NT2/D1 (cell line): ENCODE measurements around the gene ERC2.
"Not testable (repeated sequence)": the region's sequence is repeated elsewhere in the genome, so short reads cannot be mapped to it uniquely, and the experiment has no call there.

Experiments used
- DNase-seq: peaks from one replicate; pipeline ENCODE4 v3.0.0-alpha.2; 2011; ENCODE audit warnings: low read depth, low spot score
- H3K27me3 ChIP-seq: 2 replicates; pipeline ENCODE4 v1.6.0; 2011; ENCODE audit warnings: mild to moderate bottlenecking; ENCODE audit not compliant: insufficient read length, insufficient read depth
- H3K36me3 ChIP-seq: 2 replicates; pipeline ENCODE4 v1.6.1; 2011; ENCODE audit warnings: mild to moderate bottlenecking, low read length, mixed read lengths; ENCODE audit not compliant: insufficient read depth, insufficient read length
- H3K4me1 ChIP-seq: 2 replicates; pipeline ENCODE4 v1.5.1; 2011; ENCODE audit not compliant: insufficient read depth, insufficient read length
- H3K4me3 ChIP-seq: 2 replicates; pipeline ENCODE4 v1.5.1; 2011; ENCODE audit warnings: low read depth; ENCODE audit not compliant: insufficient read length
- H3K9ac ChIP-seq: 2 replicates; pipeline ENCODE4 v1.6.0; 2011; ENCODE audit warnings: low read depth; ENCODE audit not compliant: insufficient read length
- H3K9me3 ChIP-seq: 2 replicates; pipeline ENCODE4 v1.5.1; 2011; ENCODE audit warnings: mild to moderate bottlenecking, low read length; ENCODE audit not compliant: insufficient read depth
- SUZ12 ChIP-seq: IDR thresholded peaks from 2 replicates; pipeline ENCODE4 v1.6.1; 2011; ENCODE audit not compliant: insufficient read length, insufficient read depth; ENCODE audit errors: extremely low read depth
- YY1 ChIP-seq: IDR thresholded peaks from 2 replicates; pipeline ENCODE4 v1.6.1; 2011; ENCODE audit not compliant: insufficient read length, insufficient read depth
- ZNF274 ChIP-seq: IDR thresholded peaks from 2 replicates; pipeline ENCODE4 v1.6.1; 2011; ENCODE audit warnings: mild to moderate bottlenecking, low read depth, low read length

Gene ERC2

GRCh38 chr3:56468184-56469106, at the start of gene ERC2:
ERC2 (minus strand) TSS chr3:56468467.
- H3K4me1 ChIP-seq = no peaks in the 10 kb centered on the region
- H3K9ac ChIP-seq = peak within 1 kb of the TSS; percentile 76
- H3K36me3 ChIP-seq = no peaks in the 10 kb centered on the region
- H3K9me3 ChIP-seq = no peaks in the 10 kb centered on the region; the same call in 1 of the 2 replicates
- DNase-seq = peak; percentile 87
- no peak for TF ChIP-seq YY1
- TF ChIP-seq ZNF274 = no peak
- TF ChIP-seq SUZ12 = no peak
- H3K4me3 ChIP-seq = peak within 1 kb of the TSS; percentile 75
- H3K27me3 ChIP-seq = no peaks in the 10 kb centered on the region

GRCh38 chr3:56502738-56503137, 34.5 kb upstream of the ERC2 start:
- H3K9ac ChIP-seq = no peak overlapping the region
- no peak overlapping the region for H3K4me3 ChIP-seq
- no peaks in the 10 kb centered on the region for H3K36me3 ChIP-seq
- no peaks in the 10 kb centered on the region for H3K9me3 ChIP-seq
- no peaks in the 10 kb centered on the region for H3K27me3 ChIP-seq
- no peaks in the 10 kb centered on the region for H3K4me1 ChIP-seq
- TF ChIP-seq SUZ12 = no peak
- TF ChIP-seq YY1 = no peak
- no peak for TF ChIP-seq ZNF274
- DNase-seq = no peak

DNA sequence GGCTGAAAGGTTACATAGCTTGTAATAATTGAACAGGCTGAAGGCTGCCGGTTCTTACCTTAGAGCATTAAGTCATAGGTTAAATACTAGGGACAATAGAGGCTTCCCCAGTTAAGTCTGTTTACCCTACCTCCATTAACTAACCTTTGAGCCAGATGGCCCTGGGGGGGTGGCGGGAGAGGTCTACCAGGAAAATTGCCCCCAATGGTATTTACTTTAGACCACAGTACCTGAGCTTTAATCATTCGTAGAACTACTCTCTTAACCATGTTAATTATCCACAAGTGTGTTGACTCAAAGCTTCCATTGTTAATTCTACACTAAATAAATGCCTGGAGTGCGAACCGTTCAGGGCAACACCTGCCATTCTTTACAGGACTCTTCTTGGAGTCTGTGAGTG, 28.1 kb upstream of the ERC2 start:
- H3K4me1 ChIP-seq, DNase-seq, H3K27me3 ChIP-seq, H3K36me3 ChIP-seq, H3K9ac ChIP-seq, H3K4me3 ChIP-seq, H3K9me3 ChIP-seq: not testable (repeated sequence)

DNA sequence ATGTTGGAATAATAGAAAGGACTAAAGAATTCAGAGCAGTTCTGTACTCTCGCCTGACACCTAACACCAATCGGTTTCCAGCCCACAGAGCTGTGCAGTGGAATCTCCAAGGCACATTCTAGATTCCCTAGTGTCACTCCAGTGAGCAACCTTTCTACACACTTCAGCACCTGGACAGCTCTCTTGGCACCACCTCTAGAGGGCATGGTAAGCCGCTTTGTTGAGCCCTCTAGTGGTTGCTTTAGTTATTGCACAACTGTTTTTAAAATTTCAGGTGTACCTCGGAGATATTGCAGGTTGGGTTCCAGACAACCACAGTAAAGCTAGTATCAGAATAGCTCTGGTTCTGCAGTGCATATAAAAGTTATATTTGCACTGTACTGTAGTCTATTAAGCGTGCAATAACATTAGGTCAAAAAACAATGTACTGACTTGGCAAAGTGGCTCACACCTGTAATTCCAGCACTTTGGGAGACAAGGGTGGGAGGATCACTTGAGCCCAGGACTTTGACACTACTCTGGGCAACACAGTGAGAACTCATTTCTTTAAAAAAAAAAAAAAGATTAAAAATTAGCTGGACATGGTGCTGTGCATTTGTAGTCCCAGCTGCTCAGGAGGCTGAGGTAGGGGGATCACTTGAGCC, 26.5 kb upstream of the ERC2 start:
- H3K9ac ChIP-seq = no peak overlapping the region
- peak; percentile 80 for DNase-seq
- no peaks in the 10 kb centered on the region for H3K4me1 ChIP-seq
- H3K27me3 ChIP-seq = no peaks in the 10 kb centered on the region
- H3K36me3 ChIP-seq = no peaks in the 10 kb centered on the region
- H3K4me3 ChIP-seq = no peak overlapping the region
- TF ChIP-seq YY1 (no peak), SUZ12 (no peak)
- no peaks in the 10 kb centered on the region for H3K9me3 ChIP-seq

DNA sequence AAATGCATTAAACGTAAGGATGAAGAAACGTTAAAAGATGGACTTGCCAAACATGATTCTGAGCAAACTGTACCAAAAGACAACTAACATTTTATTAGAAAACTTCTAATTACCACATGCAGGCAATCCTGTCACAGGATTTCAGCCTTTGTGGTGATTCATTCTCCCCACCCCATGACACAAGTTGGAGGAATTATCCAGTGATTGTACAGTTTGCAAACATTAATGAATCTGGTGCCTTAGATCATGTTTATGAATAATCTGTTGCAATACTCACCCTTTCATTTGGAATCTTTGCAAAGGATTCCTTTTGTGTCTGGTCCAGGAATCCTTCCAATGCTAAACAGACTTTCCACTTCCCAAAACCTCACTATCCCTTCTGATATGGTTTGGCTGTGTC, 23.3 kb upstream of the ERC2 start:
- H3K9ac ChIP-seq = no peak overlapping the region
- no peaks in the 10 kb centered on the region for H3K36me3 ChIP-seq
- no peak overlapping the region for H3K4me3 ChIP-seq
- DNase-seq = no peak
- H3K9me3 ChIP-seq = no peaks in the 10 kb centered on the region
- H3K27me3 ChIP-seq = no peaks in the 10 kb centered on the region
- no peaks in the 10 kb centered on the region for H3K4me1 ChIP-seq
- no peak for TF ChIP-seq YY1
- TF ChIP-seq SUZ12 = no peak
- no peak for TF ChIP-seq ZNF274

- no peaks in the 10 kb centered on the region for H3K4me1 ChIP-seq
- no peak for DNase-seq
- no peaks in the 10 kb centered on the region for H3K27me3 ChIP-seq
- no peaks in the 10 kb centered on the region for H3K36me3 ChIP-seq
- no peaks in the 10 kb centered on the region for H3K9me3 ChIP-seq
- TF ChIP-seq YY1 = no peak
- TF ChIP-seq ZNF274 = no peak
- no peak for TF ChIP-seq SUZ12
- no peak overlapping the region for H3K9ac ChIP-seq
- no peak overlapping the region for H3K4me3 ChIP-seq
Observed at GRCh38 chr3:56488812-56489600, 20.7 kb upstream of the ERC2 start.

DNA sequence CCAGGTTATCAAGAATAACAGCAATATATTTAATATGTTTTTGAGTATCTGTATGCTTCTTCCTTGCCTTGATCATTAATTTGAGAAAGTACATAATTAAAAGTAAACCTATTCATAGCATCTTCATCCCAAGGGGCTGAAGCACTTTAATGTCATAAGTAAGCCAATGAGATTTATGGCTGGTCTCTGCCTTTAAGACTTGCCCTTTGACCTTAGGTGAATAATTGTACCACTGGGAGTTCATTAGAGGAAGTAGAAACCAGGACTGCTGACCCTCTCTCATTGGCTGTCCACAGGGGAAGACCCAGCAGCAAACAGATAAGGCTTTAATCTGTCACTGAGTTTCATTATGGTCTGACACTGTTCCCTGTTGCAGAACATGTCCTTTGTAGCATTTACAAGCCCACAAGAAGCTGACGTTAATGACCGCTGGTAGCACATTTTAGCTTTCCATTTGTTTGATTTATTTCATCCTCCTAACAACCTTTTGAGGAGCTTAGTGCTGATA, 16.3 kb upstream of the ERC2 start:
- Histone ChIP-seq H3K4me3 (no peak overlapping the region), H3K27me3 (no peaks in the 10 kb centered on the region), H3K9me3 (no peaks in the 10 kb centered on the region), H3K9ac (no peak overlapping the region), H3K36me3 (no peaks in the 10 kb centered on the region), H3K4me1 (no peaks in the 10 kb centered on the region)
- no peak for TF ChIP-seq SUZ12
- no peak for TF ChIP-seq ZNF274
- TF ChIP-seq YY1 = no peak
- no peak for DNase-seq
